ENCODE data around the gene SERPINA5. TPM values are rescaled to one million over a fixed set of nuclear protein-coding genes. Genes with fewer than 3 reads are reported as not detected.

Gene SERPINA5
- total RNA-seq, 4 donors from 2014 or later, result 2.3 to 8.4 (median 3.7) TPM

GRCh38 chr14:94542111-94542810 lies 39.0 kb upstream of the SERPINA5 start:
- 40 to 80% methylated on average over 1 to 2 of the region's 12 CpGs for WGBS, 2 donors (ENCODE audit: low coverage in 1 of 2)
- H3K9me3 ChIP-seq, result peaks cover 0 to 10% (median 0%) of the 10 kb centered on the region in 3 donors

GRCh38 chr14:94542811-94543440 lies 38.3 kb upstream of the SERPINA5 start:
- Histone ChIP-seq H3K27me3 (peaks cover 57% of the 10 kb centered on the region), H3K36me3 (no peaks in the 10 kb centered on the region), H3K9me3 (peaks cover 0 to 10% (median 0%) of the 10 kb centered on the region in 3 donors), H3K4me1 (no peaks in the 10 kb centered on the region), H3K27ac (no peak overlapping the region), H3K4me3 (no peak overlapping the region)
- TF ChIP-seq POLR2A (IDR thresholded peaks at IDR 0.05) (no peak), CTCF (IDR thresholded peaks at IDR 0.05) (no peak), POLR2AphosphoS5 (IDR thresholded peaks at IDR 0.05) (no peak), EP300 (IDR thresholded peaks at IDR 0.05) (no peak)
- no peak for ATAC-seq
- 57% methylated on average over 3 of the region's 9 CpGs; no CpG with 5 or more reads in 1 of the 2 donors for WGBS, 2 donors (ENCODE audit: low coverage in 1 of 2)

More at GRCh38 chr14:94542111-94542810, 39.0 kb upstream of the SERPINA5 start:
- H3K4me3 ChIP-seq, result no peak overlapping the region
- no peak for TF ChIP-seq POLR2AphosphoS5 (IDR thresholded peaks at IDR 0.05)
- TF ChIP-seq CTCF (IDR thresholded peaks at IDR 0.05), result no peak
- H3K27ac ChIP-seq, result no peak overlapping the region
- no peaks in the 10 kb centered on the region for H3K4me1 ChIP-seq
- ATAC-seq, result no peak
- H3K36me3 ChIP-seq, result no peaks in the 10 kb centered on the region
- peaks cover 57% of the 10 kb centered on the region for H3K27me3 ChIP-seq

- ATAC-seq, result no peak
- H3K27ac ChIP-seq, result no peak overlapping the region
- peaks cover 0 to 10% (median 0%) of the 10 kb centered on the region in 3 donors for H3K9me3 ChIP-seq
- no peaks in the 10 kb centered on the region for H3K4me1 ChIP-seq
- no peaks in the 10 kb centered on the region for H3K36me3 ChIP-seq
- no peak overlapping the region for H3K4me3 ChIP-seq
- H3K27me3 ChIP-seq, result peaks cover 51% of the 10 kb centered on the region
- TF ChIP-seq CTCF (IDR thresholded peaks at IDR 0.05) (no peak), EP300 (IDR thresholded peaks at IDR 0.05) (no peak), POLR2A (IDR thresholded peaks at IDR 0.05) (no peak), POLR2AphosphoS5 (IDR thresholded peaks at IDR 0.05) (no peak)
- 49% methylated on average over 8 of the region's 15 CpGs; no CpG with 5 or more reads in 1 of the 2 donors for WGBS, 2 donors (ENCODE audit: low coverage in 1 of 2)
Measured at GRCh38 chr14:94543449-94544124, 37.6 kb upstream of the SERPINA5 start.

- no peak overlapping the region for H3K27ac ChIP-seq
- H3K4me3 ChIP-seq, result no peak overlapping the region
- peaks cover 52% of the 10 kb centered on the region for H3K27me3 ChIP-seq
- WGBS, 2 donors (ENCODE audit: low coverage in 1 of 2), result 51 to 83% methylated on average over 1 to 5 of the region's 7 CpGs
- H3K9me3 ChIP-seq, result peaks cover 0 to 10% (median 0%) of the 10 kb centered on the region in 3 donors
- no peaks in the 10 kb centered on the region for H3K36me3 ChIP-seq
- TF ChIP-seq POLR2A (IDR thresholded peaks at IDR 0.05), result no peak
- no peak for TF ChIP-seq POLR2AphosphoS5 (IDR thresholded peaks at IDR 0.05)
- no peak for TF ChIP-seq EP300 (IDR thresholded peaks at IDR 0.05)
- TF ChIP-seq CTCF (IDR thresholded peaks at IDR 0.05), result no peak
- no peak for ATAC-seq
- no peaks in the 10 kb centered on the region for H3K4me1 ChIP-seq
Measured at GRCh38 chr14:94544726-94545125, 36.5 kb upstream of the SERPINA5 start.

All from gastroesophageal sphincter (tissue), 4 donors.